ENCODE data around the gene P2RY13.

GRCh38 chr3:151307583-151308488, 21.5 kb downstream of the P2RY13 start:
- TF ChIP-seq, protein P1, sequence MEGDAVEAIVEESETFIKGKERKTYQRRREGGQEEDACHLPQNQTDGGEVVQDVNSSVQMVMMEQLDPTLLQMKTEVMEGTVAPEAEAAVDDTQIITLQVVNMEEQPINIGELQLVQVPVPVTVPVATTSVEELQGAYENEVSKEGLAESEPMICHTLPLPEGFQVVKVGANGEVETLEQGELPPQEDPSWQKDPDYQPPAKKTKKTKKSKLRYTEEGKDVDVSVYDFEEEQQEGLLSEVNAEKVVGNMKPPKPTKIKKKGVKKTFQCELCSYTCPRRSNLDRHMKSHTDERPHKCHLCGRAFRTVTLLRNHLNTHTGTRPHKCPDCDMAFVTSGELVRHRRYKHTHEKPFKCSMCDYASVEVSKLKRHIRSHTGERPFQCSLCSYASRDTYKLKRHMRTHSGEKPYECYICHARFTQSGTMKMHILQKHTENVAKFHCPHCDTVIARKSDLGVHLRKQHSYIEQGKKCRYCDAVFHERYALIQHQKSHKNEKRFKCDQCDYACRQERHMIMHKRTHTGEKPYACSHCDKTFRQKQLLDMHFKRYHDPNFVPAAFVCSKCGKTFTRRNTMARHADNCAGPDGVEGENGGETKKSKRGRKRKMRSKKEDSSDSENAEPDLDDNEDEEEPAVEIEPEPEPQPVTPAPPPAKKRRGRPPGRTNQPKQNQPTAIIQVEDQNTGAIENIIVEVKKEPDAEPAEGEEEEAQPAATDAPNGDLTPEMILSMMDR (IDR thresholded peaks at IDR 0.05) = no peak
- no peak for TF ChIP-seq POLR2A (IDR thresholded peaks at IDR 0.05)
